Panc1 (cell line): Measurements from ENCODE around the gene SCN8A.

Source experiments
- POLR2AphosphoS5 ChIP-seq: IDR thresholded peaks from 2 replicates; pipeline ENCODE4 v1.6.1; 2012; ENCODE audit warnings: mild to moderate bottlenecking, low read depth, low read length, moderate library complexity
- SIN3A ChIP-seq: IDR thresholded peaks from 2 replicates; pipeline ENCODE4 v1.6.1; 2012; ENCODE audit warnings: low read depth, mild to moderate bottlenecking, low read length, moderate library complexity, borderline replicate concordance; ENCODE audit not compliant: insufficient read depth
- TCF7L2 ChIP-seq: IDR thresholded peaks from 2 replicates; pipeline ENCODE4 v1.6.1; 2011; ENCODE audit warnings: mild to moderate bottlenecking, low read depth, low read length, inconsistent platforms
- TF ChIP-seq, protein P1 (sequence below): fragments of 450-650 bp; IDR thresholded peaks from 2 replicates; pipeline ENCODE4 v1.5.1; 2017; ENCODE audit warnings: mild to moderate bottlenecking
- TF ChIP-seq, protein P2 (sequence below), 2 experiments: IDR thresholded peaks; 2 replicates each; pipeline ENCODE4 v1.6.1; 2011 to 2012; ENCODE audit warnings: low read depth in 2 of 2, control low read depth in 1 of 2, low read length in 1 of 2, mild to moderate bottlenecking in 1 of 2, moderate library complexity in 1 of 2; ENCODE audit not compliant: insufficient read depth in 1 of 2

DNA sequence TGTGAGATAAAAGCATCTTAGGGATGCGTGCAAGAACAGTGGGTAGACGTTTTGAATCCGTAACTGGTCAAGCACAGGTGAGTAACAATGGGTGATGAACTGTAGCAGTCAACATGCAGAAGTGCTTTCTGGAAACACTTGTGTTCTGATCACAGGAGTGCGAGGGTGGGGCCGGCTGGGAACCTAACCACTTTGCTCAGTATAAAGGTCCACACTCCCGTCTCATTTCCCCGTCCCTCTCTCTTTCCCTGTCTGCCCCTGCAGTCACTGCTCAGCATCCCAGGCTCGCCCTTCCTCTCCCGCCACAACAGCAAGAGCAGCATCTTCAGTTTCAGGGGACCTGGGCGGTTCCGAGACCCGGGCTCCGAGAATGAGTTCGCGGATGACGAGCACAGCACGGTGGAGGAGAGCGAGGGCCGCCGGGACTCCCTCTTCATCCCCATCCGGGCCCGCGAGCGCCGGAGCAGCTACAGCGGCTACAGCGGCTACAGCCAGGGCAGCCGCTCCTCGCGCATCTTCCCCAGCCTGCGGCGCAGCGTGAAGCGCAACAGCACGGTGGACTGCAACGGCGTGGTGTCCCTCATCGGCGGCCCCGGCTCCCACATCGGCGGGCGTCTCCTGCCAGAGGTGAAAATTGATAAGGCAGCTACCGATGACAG is 130.4 kb downstream of the SCN8A start:
- TF ChIP-seq, protein P1, sequence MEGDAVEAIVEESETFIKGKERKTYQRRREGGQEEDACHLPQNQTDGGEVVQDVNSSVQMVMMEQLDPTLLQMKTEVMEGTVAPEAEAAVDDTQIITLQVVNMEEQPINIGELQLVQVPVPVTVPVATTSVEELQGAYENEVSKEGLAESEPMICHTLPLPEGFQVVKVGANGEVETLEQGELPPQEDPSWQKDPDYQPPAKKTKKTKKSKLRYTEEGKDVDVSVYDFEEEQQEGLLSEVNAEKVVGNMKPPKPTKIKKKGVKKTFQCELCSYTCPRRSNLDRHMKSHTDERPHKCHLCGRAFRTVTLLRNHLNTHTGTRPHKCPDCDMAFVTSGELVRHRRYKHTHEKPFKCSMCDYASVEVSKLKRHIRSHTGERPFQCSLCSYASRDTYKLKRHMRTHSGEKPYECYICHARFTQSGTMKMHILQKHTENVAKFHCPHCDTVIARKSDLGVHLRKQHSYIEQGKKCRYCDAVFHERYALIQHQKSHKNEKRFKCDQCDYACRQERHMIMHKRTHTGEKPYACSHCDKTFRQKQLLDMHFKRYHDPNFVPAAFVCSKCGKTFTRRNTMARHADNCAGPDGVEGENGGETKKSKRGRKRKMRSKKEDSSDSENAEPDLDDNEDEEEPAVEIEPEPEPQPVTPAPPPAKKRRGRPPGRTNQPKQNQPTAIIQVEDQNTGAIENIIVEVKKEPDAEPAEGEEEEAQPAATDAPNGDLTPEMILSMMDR: no peak
- TF ChIP-seq POLR2AphosphoS5 (no peak), TCF7L2 (no peak), SIN3A (no peak)
- TF ChIP-seq, protein P2, sequence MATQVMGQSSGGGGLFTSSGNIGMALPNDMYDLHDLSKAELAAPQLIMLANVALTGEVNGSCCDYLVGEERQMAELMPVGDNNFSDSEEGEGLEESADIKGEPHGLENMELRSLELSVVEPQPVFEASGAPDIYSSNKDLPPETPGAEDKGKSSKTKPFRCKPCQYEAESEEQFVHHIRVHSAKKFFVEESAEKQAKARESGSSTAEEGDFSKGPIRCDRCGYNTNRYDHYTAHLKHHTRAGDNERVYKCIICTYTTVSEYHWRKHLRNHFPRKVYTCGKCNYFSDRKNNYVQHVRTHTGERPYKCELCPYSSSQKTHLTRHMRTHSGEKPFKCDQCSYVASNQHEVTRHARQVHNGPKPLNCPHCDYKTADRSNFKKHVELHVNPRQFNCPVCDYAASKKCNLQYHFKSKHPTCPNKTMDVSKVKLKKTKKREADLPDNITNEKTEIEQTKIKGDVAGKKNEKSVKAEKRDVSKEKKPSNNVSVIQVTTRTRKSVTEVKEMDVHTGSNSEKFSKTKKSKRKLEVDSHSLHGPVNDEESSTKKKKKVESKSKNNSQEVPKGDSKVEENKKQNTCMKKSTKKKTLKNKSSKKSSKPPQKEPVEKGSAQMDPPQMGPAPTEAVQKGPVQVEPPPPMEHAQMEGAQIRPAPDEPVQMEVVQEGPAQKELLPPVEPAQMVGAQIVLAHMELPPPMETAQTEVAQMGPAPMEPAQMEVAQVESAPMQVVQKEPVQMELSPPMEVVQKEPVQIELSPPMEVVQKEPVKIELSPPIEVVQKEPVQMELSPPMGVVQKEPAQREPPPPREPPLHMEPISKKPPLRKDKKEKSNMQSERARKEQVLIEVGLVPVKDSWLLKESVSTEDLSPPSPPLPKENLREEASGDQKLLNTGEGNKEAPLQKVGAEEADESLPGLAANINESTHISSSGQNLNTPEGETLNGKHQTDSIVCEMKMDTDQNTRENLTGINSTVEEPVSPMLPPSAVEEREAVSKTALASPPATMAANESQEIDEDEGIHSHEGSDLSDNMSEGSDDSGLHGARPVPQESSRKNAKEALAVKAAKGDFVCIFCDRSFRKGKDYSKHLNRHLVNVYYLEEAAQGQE (IDR thresholded peaks at IDR 0.05; ENCODE audit: insufficient read depth in 1 of 2, low read depth in 2 of 2, low read length in 1 of 2): no peak
